HG03565 (cell line): ENCODE results near the gene XRCC2.
"Not testable (repeated sequence)": the region's sequence is repeated elsewhere in the genome, so short reads cannot be mapped to it uniquely, and the experiment has no call there.

Experiments
- ATAC-seq: cut with Tn5 transposase; IDR thresholded peaks from one replicate; pipeline ENCODE4 v1.9.1; 2021; ENCODE audit warnings: mild to moderate bottlenecking, moderate library complexity; ENCODE audit not compliant: unreplicated experiment

Gene XRCC2

GRCh38 chr7:152666078-152666477 lies 9.9 kb downstream of the XRCC2 start:
- no peak for ATAC-seq

DNA sequence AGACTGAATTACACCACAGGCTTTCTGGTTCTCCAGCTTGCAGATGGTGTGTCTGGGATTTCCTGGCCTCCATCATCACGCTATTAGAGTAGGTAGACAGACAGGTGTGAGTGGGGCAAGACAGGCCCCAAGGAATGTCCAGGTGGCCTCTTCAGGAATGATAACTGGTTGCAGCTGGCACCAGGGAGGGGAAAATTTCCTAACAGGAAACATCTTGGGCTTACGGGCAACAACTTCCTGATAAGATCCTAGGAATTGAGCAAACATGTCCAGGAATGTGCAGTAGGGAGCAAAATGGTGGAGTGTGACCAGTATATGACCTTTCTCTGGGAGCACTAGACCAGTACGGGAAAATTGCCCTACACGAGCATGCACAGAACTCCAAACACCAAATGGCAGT lies 11.3 kb downstream of the XRCC2 start:
- ATAC-seq, result no peak

GRCh38 chr7:152663931-152664330 lies 12.0 kb downstream of the XRCC2 start:
- no peak for ATAC-seq

DNA sequence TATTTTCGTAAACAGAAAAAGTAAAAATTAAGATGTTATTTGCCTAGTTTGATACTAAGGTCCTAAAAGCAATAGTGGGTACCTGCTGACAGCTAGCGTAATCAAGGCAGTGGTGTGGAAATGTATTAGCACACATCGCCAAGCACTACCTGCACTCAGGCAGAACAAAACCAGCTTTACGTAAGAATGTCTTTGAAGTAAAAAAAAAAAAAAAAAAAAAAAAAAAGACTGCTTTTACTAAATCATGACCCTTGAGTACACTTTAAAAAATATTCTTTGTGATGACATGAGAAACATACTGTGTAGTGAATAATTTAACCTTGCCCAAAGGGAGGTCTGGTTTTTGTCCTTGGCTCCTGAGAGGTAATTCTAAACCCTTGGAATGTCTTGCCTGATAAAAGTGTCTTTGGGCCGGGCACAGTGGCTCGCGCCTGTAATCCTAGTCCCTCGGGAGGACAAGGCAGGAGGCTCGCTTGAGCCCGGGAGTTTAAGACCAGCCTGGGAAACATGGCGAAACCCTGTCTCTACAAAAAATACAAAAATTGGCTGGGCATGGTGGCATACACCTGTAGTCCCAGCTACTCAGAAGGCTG lies 12.7 kb downstream of the XRCC2 start:
- no peak for ATAC-seq

GRCh38 chr7:152661479-152661878 lies 14.5 kb downstream of the XRCC2 start:
- no peak for ATAC-seq

GRCh38 chr7:152660021-152660420 lies 15.9 kb downstream of the XRCC2 start:
- ATAC-seq, result no peak

DNA sequence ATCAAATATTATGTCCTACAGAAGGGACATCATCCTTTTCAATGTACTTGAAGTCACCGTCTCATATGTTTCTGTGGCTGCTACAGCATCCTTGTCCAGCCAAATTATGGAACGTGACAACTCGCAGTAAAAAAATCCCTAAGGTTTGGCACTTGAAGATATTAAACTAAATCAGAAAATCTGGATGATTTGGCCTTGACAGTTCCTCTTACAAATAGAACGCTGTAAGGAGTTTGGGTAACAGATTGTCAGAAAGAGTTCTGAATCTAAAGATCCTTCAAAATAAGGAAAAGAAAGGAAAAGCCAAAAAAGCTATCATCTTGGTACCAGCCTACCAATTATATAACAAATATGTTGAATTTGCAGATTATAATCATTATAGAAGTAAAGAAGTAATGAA lies 21.0 kb downstream of the XRCC2 start:
- ATAC-seq, result no peak

- no peak for ATAC-seq
Measured at GRCh38 chr7:152649220-152649619, 26.7 kb downstream of the XRCC2 start.

GRCh38 chr7:152647009-152647408 lies 28.9 kb downstream of the XRCC2 start:
- ATAC-seq, result no peak

DNA sequence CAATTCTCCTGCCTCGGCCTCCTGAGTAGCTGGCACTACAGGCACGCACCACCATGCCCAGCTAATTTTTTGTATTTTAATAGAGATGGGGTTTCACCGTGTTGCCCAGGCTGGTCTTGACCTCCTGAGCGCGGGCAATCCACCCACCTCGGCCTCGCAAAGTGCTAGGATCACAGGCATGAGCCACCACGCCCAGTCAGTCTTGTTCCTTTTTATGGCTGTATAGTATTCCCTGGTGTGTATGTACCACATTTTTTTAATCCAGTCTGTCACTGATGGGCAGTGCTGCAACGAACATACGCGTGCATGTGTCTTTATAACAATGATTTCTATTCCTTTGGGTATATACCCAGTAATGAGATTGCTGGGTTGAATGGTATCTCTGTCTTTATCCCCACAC lies 29.4 kb downstream of the XRCC2 start:
- not testable (repeated sequence) for ATAC-seq

DNA sequence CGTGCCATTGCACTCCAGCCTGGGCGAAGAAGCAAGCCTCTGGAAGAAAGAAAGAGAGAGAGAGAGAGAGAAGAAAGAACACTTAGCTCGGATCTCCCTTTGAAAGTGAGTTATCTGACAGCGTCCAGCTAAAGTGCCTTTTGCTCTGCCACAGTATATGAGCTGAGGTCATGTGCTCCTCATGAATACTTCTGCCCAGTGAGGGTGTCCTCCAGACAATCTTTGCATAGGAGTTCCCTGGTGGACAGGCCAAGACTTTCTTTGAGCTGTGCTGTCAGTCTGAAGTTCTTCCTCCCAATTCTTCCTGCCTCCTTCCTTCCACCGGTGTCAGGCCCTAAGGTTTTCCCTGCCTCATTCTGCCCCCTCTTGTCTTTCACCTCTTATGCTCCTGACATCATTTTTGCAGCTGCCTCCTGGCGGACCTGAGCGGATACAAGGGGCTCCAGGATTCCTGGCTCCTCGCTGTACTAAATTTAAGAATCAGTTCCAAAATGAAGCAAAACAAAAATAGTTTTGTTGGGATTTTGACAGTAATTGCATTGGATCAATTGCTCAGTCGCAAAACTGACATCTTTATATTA lies 31.9 kb downstream of the XRCC2 start:
- no peak for ATAC-seq

- ATAC-seq, result no peak
Measured at GRCh38 chr7:152641384-152641783, 34.6 kb downstream of the XRCC2 start.

- no peak for ATAC-seq
Measured at GRCh38 chr7:152640829-152641228, 35.1 kb downstream of the XRCC2 start.

DNA sequence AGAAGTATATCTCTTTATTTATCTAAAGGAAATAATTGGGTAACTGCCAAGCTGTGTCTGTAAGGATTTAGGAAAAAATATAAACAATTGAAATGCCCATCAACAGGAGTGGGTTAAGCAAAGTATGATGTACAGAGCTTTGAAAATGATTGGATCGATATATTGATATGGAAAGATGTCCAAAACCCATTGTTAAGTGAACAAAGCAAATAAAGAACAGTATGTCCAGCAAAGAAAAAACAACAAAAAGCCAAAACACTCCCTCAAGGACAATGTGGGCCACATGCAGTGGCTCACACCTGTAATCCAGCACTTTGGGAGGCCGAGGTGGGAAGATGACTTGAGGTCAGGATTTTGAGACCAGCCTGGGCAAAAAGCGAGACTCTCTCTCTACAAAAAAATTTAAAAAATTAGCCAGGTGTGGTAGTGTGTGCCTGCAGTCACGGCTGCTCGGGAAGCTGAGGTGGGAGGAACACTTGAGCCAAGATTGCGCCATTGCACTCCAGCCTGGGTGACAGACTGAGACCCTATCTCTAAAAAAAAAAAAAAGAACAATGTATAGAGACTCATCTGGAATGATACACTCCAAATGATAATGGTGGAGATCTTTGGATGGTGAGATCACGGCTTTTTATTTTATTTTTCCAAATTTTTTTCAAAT lies 37.9 kb downstream of the XRCC2 start:
- no peak for ATAC-seq

DNA sequence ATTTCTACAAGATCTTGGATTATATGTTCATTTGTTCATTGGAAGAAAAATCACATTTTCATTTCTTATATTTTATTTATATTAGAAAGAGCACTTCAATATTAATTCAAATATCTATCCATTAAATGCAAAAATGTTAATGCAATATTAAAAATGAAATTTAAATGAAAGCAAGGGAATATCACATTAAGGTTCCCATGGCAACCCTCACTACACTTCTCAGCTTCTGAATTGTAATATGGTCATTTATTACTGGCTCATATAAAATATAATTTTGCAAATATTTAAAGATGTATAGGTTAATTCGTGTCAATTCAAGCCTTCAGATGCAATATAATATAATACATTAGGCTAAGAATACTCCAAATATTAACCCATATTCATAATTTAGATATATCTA lies 38.8 kb downstream of the XRCC2 start:
- no peak for ATAC-seq

DNA sequence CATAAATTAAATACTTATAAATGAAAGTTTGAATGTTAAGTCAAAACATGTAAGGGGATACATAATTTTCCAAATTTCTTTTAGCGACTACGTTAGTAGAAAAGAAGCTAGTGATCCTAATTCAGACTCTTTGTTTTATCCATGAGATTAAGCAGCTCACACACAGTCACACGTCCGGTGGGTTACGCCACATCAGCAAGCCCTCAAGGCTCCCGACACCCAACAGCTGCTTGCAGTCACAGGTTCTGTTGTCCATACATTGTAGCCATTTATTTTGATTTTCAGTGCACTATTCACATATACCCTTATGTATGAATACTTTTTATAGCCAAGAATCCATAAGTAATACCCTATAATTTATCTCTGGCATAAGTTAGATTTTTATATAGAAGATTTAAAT lies 39.5 kb downstream of the XRCC2 start:
- ATAC-seq, result no peak

DNA sequence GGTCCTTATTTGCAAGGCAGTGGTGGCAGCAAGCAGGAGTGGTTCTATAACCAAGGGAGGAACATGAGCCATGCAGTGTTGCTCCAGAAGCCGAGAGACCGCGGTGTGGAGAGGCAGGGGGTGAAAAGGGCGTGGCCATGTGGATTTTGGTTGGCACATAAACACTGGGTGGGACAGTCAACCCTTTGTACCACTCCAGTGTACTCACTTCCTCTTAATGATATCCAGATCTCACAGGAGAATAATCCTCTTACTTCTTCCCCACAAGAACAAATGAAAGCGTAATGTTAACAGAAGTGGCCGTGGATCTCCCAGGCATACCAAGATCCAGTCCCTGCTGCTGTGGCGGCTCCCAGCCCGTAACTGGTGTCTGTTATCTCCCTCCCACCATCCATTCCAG lies 42.4 kb downstream of the XRCC2 start:
- ATAC-seq, result no peak

DNA sequence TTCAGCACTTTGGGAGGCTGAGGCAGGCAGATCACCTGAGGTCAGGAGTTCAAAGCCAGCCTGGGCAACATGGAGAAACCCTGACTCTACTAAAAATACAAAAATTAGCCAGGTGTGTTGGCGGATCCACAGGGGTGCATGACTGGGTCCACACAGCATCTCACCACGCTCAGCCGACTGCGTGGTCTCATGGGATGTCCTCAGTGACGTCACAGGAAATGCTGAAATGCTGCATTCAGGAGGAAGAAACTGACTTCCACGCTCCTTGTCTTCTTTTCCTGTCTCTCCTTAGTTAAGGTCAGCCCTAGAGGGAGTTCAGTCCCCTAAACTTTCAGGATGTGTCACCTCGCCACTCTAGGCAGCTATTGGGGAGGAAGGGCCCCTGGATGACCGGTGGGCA lies 42.9 kb downstream of the XRCC2 start:
- no peak for ATAC-seq

GRCh38 chr7:152628772-152629171 lies 47.2 kb downstream of the XRCC2 start:
- ATAC-seq, result not testable (repeated sequence)

DNA sequence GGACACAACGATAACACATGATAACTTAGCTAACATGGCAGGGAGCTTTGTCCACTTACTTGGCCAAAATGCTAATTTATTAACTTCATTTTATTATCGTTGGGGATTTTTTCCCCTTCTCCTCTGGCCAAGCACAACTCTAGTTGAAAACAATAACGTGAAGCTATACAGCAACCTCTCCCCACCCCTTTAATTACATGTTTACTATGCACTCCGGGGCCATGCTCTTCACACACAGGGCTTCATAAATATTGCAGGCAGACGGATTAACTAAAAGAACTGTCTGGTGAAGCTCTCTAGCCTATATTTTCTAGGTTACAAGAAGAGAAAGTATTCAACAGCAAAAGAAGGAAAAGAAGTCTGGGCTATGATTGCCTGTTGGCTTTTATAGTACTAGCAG lies 51.7 kb downstream of the XRCC2 start:
- ATAC-seq, result no peak

GRCh38 chr7:152621426-152621825 lies 54.5 kb downstream of the XRCC2 start:
- ATAC-seq, result no peak

GRCh38 chr7:152619027-152619739 lies 56.8 kb downstream of the XRCC2 start:
- ATAC-seq, result no peak
